Ovary (tissue), 9 donors: ENCODE measurements around the gene SMIM12. TPM values are rescaled to one million over a fixed set of nuclear protein-coding genes. Genes with fewer than 3 reads are reported as not detected.

ENCODE experiments used
- DNase-seq, 5 donors: peaks; one replicate each; pipeline ENCODE4 v3.0.0-alpha.2; 2019 to 2020
- H3K27ac ChIP-seq, 2 donors: fragments of 200-600 bp; one replicate each; pipeline versions ENCODE4 v1.5.1 to v1.8.0; 2019 to 2022
- H3K27me3 ChIP-seq: fragments of 200-600 bp; one replicate; pipeline ENCODE4 v1.8.0; 2022
- H3K36me3 ChIP-seq: fragments of 200-600 bp; sonication (generic); one replicate; pipeline ENCODE4 v1.5.1; 2019
- H3K4me1 ChIP-seq: one replicate; pipeline ENCODE4 v1.8.1; 2013; ENCODE audit warnings: mild to moderate bottlenecking, moderate library complexity; ENCODE audit not compliant: insufficient read depth
- H3K4me3 ChIP-seq: fragments of 200-600 bp; sonication (generic); one replicate; pipeline ENCODE4 v1.5.1; 2017
- H3K9me3 ChIP-seq, 2 donors: fragments of 200-600 bp in 1 of 2; sonication (generic) in 1 of 2; one replicate each; pipeline versions ENCODE4 v1.5.1 to v1.8.1; 2013 to 2019; ENCODE audit warnings: mild to moderate bottlenecking in 1 of 2, moderate library complexity in 1 of 2
- EP300 ChIP-seq: sonication (generic); formaldehyde crosslinking; IDR thresholded peaks from one replicate; pipeline ENCODE4 v1.6.1; 2017; ENCODE audit warnings: antibody characterized with exemption
- POLR2A ChIP-seq: fragments of 450-650 bp; IDR thresholded peaks from one replicate; pipeline ENCODE4 v1.6.1; 2017; ENCODE audit warnings: antibody characterized with exemption, mild to moderate bottlenecking, moderate library complexity
- WGBS, 3 donors: extraction: QIAGEN DNeasy Blood & Tissue Kit in 1 of 3; methylation state at CpG; one replicate each; pipeline versions ENCODE4 v1.1.5 to v1.1.7; 2013 to 2017; 5-methylcytosine and 5-hydroxymethylcytosine counted together
- intact Hi-C, 4 donors: fragments of 100-400 bp; cut with DNase I; formaldehyde crosslinking; loops; one replicate each; pipeline versions ENCODE4 v1.11.0 to v1.15.1; 2022 to 2023
- polyA plus RNA-seq, 2 donors: library from polyadenylated mRNA; stranded (reverse); fragments of 200-250 nt in 1 of 2; fragments of 350-450 nt in 1 of 2; fragmentation: Illumina TruSeq in 1 of 2; extraction: RNeasy Lipid Tissue Mini Kit (QIAGEN cat#74804) in 1 of 2; gene quantifications; one replicate each; pipeline ENCODE4 v1.2.3, GENCODE V29; 2013 to 2014
- total RNA-seq, 7 donors: library from RNA; depleted of rRNA in 2 of 7; stranded (reverse); fragments of >200 nt in 2 of 7; fragmentation: NEBNext Ultra II Directional in 3 of 7; extraction: Animal tissue kit (Norgen Biotek cat#: 25700) in 3 of 7; gene quantifications; one replicate each; pipeline versions ENCODE4 v1.1.0 to v1.2.4, GENCODE V29; 2016 to 2023
- TF ChIP-seq, protein P1 (sequence below), 3 donors: fragments of 450-650 bp in 2 of 3; fragments of 200-600 bp in 1 of 3; IDR thresholded peaks; one replicate each; pipeline versions ENCODE4 v1.5.1 to v1.8.0; 2016 to 2022; ENCODE audit warnings: antibody characterized with exemption in 3 of 3, mild to moderate bottlenecking in 1 of 3
- donor health status: DM: no; HTN: no; CAD: no; lungs with moderate emphysema.
- donor health status: DM: no; HTN: no; CAD: no.
- donor health status: Bipolar disorder and iron deficiency.
- donor health status: DM: yes; HTN: yes; CAD: no.
- donor health status: DM: no; HTN: no; CAD: no.
- donor health status: DM: yes; HTN: yes; CAD: no.

Gene SMIM12
- total and polyA plus RNA-seq, 9 donors = 15.4 to 32.3 (median 24.4) TPM

- H3K9me3 ChIP-seq = no peaks in the 10 kb centered on the region
- no peak overlapping the region for H3K27ac ChIP-seq
- no peaks in the 10 kb centered on the region for H3K36me3 ChIP-seq
- no peak overlapping the region for H3K4me3 ChIP-seq
- TF ChIP-seq POLR2A (no peak), EP300 (no peak)
- TF ChIP-seq, protein P1, sequence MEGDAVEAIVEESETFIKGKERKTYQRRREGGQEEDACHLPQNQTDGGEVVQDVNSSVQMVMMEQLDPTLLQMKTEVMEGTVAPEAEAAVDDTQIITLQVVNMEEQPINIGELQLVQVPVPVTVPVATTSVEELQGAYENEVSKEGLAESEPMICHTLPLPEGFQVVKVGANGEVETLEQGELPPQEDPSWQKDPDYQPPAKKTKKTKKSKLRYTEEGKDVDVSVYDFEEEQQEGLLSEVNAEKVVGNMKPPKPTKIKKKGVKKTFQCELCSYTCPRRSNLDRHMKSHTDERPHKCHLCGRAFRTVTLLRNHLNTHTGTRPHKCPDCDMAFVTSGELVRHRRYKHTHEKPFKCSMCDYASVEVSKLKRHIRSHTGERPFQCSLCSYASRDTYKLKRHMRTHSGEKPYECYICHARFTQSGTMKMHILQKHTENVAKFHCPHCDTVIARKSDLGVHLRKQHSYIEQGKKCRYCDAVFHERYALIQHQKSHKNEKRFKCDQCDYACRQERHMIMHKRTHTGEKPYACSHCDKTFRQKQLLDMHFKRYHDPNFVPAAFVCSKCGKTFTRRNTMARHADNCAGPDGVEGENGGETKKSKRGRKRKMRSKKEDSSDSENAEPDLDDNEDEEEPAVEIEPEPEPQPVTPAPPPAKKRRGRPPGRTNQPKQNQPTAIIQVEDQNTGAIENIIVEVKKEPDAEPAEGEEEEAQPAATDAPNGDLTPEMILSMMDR (IDR thresholded peaks at IDR 0.05) = no peak
- intact Hi-C loops = no loop called here
- no peaks in the 10 kb centered on the region for H3K4me1 ChIP-seq
- no peak for DNase-seq
- WGBS, 3 donors = 89 to 90% (median 90%) methylated on average over 16 of the region's 16 CpGs
- no peaks in the 10 kb centered on the region for H3K27me3 ChIP-seq
Measured at GRCh38 chr1:34899906-34900305, 40.4 kb upstream of the SMIM12 start.

DNA sequence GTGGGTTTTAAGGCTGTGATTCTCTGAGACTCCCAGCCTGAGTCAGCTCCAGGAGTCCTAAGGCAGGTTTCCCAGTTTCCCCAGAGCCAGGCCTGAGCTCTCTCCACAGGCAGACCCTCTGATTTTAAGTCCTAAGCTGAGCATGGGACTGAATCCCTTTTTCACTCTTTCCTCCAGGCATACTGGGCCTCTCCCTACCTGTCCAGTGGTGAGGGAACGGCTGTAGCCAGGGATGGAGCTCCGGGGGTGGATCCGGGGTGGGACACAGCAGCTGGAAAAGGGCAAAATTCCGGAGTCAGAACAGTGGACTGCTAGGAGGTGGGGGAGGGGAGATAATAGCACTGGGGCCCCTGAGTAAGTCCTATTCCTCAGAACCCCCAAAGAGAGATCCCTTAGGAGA lies 39.9 kb upstream of the SMIM12 start:
- no peaks in the 10 kb centered on the region for H3K27me3 ChIP-seq
- no peaks in the 10 kb centered on the region for H3K36me3 ChIP-seq
- WGBS, 3 donors = 53 to 72% (median 68%) methylated on average over 4 of the region's 4 CpGs
- no peaks in the 10 kb centered on the region for H3K9me3 ChIP-seq
- no peaks in the 10 kb centered on the region for H3K4me1 ChIP-seq
- no peak overlapping the region for H3K4me3 ChIP-seq
- no peak for DNase-seq
- H3K27ac ChIP-seq = no peak overlapping the region
- no peak for TF ChIP-seq POLR2A
- TF ChIP-seq, protein P1 (IDR thresholded peaks at IDR 0.05) = no peak
- TF ChIP-seq EP300 = no peak
- intact Hi-C loops = no loop called here

GRCh38 chr1:34898330-34898761 lies 38.8 kb upstream of the SMIM12 start:
- intact Hi-C loops = no loop called here
- Histone ChIP-seq H3K27me3 (no peaks in the 10 kb centered on the region), H3K27ac (no peak overlapping the region), H3K4me1 (no peaks in the 10 kb centered on the region), H3K9me3 (no peaks in the 10 kb centered on the region), H3K4me3 (no peak overlapping the region), H3K36me3 (no peaks in the 10 kb centered on the region)
- no peak for DNase-seq
- 13 to 18% (median 16%) methylated on average over 2 of the region's 2 CpGs for WGBS, 3 donors
- no peak for TF ChIP-seq EP300
- no peak for TF ChIP-seq POLR2A
- TF ChIP-seq, protein P1 (IDR thresholded peaks at IDR 0.05) = no peak

DNA sequence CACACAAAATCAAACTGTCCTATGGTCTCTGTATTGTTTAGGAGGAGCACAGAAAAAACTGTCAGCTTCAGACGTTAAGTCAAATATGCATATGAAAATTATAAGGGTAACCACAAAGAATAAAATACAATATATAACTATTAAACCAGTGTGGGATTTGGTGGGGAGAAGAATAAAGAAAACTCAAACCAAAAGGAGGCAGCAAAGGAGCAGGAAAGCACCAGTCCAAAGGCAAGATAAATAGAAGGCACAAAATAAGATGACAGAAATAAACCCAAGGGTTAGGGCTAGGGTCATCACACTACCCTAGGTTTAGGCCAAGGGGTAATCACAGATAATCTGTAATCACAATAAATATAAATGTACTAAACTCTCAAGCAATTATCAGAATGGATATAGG lies 37.1 kb upstream of the SMIM12 start:
- 46 to 68% (median 64%) methylated on average over 1 of the region's 1 CpG for WGBS, 3 donors

More for the DNA sequence above, 37.1 kb upstream of the SMIM12 start:
- Histone ChIP-seq H3K9me3 (no peaks in the 10 kb centered on the region), H3K4me3 (no peak overlapping the region), H3K4me1 (no peaks in the 10 kb centered on the region), H3K27me3 (no peaks in the 10 kb centered on the region), H3K27ac (no peak overlapping the region), H3K36me3 (no peaks in the 10 kb centered on the region)
- TF ChIP-seq, protein P1 (IDR thresholded peaks at IDR 0.05) = no peak
- TF ChIP-seq EP300 = no peak
- TF ChIP-seq POLR2A = no peak
- DNase-seq = no peak
- intact Hi-C loops = no loop called here
